ENCODE measurements around the gene MTUS2.

DNA sequence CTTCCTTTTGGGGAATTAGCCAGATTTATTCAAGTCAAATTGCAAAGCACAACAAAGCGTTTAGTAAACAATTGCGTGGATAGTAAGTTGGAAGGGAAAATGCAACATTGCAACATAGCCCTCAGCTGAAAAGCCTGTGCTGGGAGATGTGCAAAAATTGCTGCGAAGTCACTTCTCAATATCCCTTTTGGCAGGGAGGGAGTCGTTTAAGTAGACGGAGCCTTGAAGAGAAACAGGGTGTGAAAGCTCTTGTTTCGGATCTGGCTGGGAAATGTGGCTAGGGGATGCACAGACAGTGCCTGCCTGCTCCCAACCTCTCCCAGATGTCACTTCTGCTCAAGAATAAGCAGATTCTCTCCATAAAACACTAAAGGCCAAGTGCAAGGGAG, 718.5 kb downstream of the MTUS2 start:
- TF ChIP-seq, protein P1, sequence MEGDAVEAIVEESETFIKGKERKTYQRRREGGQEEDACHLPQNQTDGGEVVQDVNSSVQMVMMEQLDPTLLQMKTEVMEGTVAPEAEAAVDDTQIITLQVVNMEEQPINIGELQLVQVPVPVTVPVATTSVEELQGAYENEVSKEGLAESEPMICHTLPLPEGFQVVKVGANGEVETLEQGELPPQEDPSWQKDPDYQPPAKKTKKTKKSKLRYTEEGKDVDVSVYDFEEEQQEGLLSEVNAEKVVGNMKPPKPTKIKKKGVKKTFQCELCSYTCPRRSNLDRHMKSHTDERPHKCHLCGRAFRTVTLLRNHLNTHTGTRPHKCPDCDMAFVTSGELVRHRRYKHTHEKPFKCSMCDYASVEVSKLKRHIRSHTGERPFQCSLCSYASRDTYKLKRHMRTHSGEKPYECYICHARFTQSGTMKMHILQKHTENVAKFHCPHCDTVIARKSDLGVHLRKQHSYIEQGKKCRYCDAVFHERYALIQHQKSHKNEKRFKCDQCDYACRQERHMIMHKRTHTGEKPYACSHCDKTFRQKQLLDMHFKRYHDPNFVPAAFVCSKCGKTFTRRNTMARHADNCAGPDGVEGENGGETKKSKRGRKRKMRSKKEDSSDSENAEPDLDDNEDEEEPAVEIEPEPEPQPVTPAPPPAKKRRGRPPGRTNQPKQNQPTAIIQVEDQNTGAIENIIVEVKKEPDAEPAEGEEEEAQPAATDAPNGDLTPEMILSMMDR (IDR thresholded peaks at IDR 0.05): no peak
- no peak for TF ChIP-seq POLR2AphosphoS5 (IDR thresholded peaks at IDR 0.05)

All from suprapubic skin (tissue), 3 donors.